Raji (cell line): ENCODE measurements around the gene DHPS.

ENCODE experiments used
- POLR2A ChIP-seq: IDR thresholded peaks from 2 replicates; pipeline ENCODE4 v1.6.1; 2011; ENCODE audit warnings: low read depth, low read length, control low read depth; ENCODE audit not compliant: insufficient read depth

DHPS gene

GRCh38 chr19:12641456-12641855 lies 40.2 kb downstream of the DHPS start:
- TF ChIP-seq POLR2A: no peak

DNA sequence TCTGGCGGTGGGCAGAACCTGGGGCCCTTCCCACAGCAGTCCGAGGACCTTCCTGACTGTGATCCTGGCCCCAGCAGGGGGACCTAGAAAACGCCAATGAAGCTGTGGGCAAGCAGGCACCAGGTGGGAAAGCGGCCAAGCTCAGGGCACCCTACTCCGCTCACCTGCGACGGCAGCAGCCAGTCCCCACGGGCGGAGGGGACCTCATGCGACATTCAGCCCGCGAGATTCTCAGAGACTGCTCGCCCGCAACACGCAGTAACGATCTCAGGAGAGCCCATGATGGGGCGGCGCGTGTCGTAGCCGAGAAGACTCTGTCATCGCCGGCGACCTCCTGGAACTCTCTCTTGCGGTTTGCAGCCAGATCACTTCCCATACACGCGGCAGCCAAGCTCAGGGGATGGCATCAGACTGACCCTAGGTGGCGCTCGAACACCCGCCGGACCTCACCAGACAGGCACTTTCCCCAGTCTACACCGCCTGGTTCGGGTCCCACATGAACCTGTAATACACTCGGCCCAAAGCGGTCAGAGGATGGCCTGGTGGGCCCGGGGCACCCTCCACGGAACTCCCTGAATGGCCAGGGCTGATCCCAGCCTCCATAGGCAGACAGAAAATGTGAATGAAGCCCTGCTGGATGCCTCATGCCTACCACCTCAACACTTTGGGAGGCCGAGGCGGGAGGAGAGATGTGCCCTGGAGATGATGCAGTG lies 41.6 kb downstream of the DHPS start:
- TF ChIP-seq POLR2A: no peak

DNA sequence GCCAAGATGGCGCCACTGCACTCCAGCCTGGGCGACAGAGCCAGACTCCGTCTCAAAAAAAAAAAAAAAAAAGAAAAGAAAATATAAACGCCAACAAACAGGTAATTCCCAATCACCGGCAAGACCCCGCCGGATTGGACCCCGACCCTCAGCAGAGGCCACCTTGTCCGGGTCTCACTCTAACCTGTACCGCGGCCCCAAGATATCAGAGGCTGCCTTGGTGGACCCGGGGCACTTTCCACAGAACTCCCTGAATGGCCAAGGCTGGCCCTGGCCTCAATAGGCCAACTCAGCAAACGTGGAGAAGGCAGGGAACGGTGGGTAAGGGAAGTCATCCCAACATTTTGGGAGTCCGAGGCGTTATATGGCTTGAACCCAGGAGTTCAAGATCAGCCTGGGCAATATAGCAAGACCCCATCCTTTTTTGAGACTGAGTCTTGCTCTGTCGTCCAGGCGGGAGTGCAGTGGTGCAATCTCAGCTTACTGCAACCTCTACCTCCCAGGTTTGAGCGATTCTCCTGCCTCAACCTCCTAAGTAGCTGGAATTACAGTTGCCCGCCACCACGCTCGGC lies 43.0 kb downstream of the DHPS start:
- TF ChIP-seq POLR2A: no peak

GRCh38 chr19:12636631-12637030 lies 45.0 kb downstream of the DHPS start:
- TF ChIP-seq POLR2A: no peak

DNA sequence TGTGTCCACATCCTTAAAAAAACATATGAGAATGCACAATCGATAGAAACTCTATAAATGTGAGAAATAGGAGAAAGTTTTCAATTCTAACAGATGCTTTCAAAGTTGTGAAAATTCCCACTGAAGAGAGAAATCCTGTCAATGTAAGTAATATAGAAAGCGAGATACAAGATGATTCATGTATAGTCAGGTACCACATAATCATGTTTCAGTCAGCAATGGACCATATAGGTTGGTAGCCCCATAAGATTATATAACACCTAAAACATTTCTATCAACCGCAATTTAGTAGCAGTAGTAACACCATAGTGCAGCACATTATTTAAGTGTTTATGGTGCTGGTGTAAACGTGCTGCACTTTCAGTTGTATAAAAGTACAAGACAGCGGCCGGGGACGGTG lies 52.5 kb downstream of the DHPS start:
- TF ChIP-seq POLR2A: no peak

DNA sequence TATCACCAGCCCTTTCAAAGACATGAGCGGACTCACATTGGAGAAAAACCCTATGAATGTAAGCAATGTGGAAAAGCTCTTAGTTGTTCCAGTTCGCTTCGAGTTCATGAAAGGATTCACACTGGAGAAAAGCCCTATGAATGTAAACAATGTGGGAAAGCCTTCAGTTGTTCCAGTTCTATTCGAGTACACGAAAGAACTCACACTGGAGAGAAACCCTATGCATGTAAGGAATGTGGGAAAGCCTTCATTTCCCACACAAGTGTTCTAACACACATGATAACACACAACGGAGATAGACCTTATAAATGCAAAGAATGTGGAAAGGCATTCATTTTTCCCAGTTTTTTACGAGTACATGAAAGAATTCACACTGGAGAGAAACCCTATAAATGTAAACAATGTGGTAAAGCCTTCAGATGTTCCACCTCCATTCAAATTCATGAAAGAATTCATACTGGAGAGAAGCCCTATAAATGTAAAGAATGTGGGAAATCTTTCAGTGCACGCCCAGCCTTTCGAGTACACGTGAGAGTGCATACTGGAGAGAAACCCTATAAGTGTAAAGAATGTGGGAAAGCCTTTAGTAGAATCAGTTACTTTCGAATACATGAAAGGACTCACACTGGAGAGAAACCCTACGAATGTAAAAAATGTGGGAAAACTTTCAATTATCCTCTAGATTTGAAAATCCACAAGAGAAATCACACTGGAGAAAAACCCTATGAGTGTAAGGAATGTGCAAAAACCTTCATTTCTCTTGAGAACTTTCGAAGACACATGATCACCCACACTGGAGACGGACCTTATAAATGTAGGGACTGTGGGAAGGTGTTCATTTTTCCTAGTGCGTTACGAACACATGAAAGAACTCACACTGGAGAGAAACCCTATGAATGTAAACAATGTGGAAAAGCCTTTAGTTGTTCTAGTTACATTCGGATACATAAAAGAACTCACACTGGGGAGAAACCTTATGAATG lies 53.3 kb downstream of the DHPS start:
- TF ChIP-seq POLR2A: no peak

- no peak for TF ChIP-seq POLR2A
Measured at GRCh38 chr19:12626958-12627357, 54.7 kb downstream of the DHPS start.
